Astrocyte of the spinal cord (primary cell): ENCODE data around the gene MAP4K4.
A peak's percentile ranks its signal among the peaks of the same experiment; 100 is the strongest.

Source experiments
- DNase-seq: peaks from one replicate; pipeline ENCODE4 v3.0.0; 2011; ENCODE audit warnings: low read depth, low spot score
- H3K4me3 ChIP-seq: 2 replicates; pipeline ENCODE4 v1.5.1; 2011; ENCODE audit warnings: low read depth, mild to moderate bottlenecking, low read length, moderate library complexity
- in situ Hi-C: cut with HindIII; loops from 2 replicates; pipeline ENCODE4 v1.10.0; 2017; ENCODE audit warnings: low sequenced_read_pairs
- TF ChIP-seq, protein P1 (sequence below): IDR thresholded peaks from 2 replicates; pipeline ENCODE4 v1.5.1; 2012; ENCODE audit warnings: low read depth, mild to moderate bottlenecking, low read length, inconsistent platforms

MAP4K4 gene

DNA sequence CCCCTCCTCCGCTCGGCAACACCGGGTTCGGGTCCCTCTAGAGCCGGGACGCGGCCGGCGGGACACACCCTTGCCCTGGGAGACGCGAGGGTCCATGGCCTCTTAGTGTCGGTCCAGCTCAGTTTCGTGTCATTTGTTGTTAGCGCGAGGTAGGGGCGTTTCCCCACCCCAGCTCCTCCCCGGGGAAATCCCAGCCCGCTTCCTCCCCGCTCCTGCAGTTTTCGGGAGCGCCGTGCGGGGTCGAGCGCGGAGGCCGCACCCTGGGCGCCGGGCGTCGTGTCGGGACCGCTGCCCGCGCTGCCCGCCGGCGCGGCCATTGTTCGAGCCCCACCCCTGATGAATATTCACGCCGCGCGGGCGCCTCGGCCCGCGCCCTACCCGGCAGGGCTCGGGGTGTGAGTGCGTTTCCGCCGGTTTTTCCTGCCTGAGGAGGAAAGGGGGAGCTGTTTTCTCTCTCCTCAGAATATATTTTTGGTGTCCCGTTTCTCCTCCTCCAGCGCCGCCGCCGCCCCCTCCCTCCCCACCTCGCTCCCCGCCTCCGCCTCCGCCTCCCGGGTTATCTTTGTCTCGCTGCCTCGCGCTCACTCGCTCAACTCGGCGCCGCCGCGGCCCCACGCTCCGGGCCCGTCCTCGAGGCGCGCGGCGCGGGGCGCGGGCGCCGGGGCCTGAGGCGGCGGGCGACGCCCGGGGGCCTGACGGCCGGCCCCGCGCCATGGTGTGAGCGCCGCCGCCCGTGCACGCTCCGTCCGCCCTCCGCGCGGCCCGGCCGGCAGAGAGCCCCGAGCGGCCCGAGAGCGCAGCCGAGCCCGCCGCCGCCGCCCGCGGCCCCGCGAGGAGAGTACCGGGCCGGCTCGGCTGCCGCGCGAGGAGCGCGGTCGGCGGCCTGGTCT is at the start of gene MAP4K4:
Gene MAP4K4 (plus strand): TSS at position 584 of the 890 bp plus-strand sequence. CDS start 374 bp downstream, outside the sequence.
- H3K4me3 ChIP-seq = peak within 1 kb of the TSS; percentile 92
- in situ Hi-C loops = no loop called here
- peak; percentile 87 for DNase-seq
- TF ChIP-seq, protein P1, sequence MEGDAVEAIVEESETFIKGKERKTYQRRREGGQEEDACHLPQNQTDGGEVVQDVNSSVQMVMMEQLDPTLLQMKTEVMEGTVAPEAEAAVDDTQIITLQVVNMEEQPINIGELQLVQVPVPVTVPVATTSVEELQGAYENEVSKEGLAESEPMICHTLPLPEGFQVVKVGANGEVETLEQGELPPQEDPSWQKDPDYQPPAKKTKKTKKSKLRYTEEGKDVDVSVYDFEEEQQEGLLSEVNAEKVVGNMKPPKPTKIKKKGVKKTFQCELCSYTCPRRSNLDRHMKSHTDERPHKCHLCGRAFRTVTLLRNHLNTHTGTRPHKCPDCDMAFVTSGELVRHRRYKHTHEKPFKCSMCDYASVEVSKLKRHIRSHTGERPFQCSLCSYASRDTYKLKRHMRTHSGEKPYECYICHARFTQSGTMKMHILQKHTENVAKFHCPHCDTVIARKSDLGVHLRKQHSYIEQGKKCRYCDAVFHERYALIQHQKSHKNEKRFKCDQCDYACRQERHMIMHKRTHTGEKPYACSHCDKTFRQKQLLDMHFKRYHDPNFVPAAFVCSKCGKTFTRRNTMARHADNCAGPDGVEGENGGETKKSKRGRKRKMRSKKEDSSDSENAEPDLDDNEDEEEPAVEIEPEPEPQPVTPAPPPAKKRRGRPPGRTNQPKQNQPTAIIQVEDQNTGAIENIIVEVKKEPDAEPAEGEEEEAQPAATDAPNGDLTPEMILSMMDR = peak; percentile 37

DNA sequence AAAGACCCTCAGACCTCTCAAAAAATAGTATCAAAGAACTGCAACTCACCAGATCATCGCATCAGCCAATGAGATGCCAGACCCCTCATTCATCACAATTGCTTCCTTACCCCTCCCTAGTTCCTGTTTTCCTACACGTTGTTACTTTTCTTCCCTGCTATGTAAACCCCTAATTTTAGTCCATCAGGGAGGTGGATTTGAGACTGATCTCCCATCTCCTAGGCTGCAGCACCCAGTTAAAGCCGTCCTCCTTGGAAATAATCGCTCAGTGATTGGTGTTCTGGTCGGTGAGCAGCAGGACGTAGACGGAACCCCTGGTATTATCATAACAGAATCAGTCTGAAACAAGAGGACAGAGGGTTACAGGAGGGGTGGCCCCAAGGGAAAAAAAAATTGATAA is 44.0 kb upstream of the MAP4K4 start:
- TF ChIP-seq, protein P1 = no peak
- no peak for DNase-seq
- in situ Hi-C loops = no loop called here
- no peak overlapping the region for H3K4me3 ChIP-seq

DNA sequence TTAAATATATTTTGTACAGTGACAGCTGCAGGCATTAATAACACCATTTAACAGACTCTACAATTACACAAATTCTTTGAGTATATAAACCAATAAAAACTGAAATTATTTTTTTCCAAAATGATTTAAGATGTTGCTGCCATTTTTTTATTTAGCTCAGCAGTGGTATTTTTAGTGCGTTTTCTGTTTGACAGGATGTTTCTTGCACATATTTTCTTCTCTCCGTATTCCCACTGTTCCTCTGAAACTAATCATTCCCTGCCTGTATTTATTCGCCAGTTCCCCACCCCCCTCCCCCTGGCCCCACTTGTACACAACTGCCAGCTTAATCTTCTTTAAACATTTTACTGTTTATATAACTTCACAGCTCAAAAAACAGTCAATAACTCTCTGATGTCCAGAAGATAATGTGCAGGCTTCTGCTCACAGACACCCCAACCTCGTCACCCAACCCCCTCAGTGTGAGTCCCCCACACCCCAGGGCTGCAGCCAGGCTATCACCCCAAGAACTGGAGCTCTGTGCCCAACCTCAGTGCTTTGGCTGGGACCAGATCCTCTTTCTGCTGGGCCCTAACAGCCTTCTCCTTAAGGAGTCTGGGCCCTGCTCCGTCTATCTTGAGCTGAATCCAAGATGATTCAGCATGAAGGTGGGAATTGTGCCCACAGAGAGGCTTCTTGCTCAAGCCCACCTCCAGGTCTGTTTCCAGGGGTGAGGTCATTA is 41.6 kb upstream of the MAP4K4 start:
- TF ChIP-seq, protein P1 = no peak
- no peak overlapping the region for H3K4me3 ChIP-seq
- peak; percentile 61 for DNase-seq
- in situ Hi-C loops = no loop called here

DNA sequence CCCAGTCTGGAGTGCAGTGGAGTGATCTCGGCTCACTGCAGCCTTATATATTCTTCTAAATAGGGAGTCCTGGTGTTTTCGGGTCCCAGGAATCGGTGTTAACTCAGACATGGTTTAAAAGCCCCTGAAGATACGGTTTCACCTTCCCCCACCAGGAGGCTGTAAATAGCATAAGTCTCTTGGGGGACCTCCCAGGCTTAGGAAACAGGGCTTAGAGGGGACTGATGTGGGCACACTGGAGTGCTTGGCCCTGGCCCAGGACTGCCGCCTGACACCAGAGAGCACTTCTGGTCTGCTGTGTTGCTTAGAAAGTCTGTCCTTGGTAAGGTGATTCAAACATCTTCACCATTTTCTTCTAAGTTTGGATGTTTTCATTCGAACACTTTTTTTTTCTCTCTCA is 39.7 kb upstream of the MAP4K4 start:
- DNase-seq = no peak
- TF ChIP-seq, protein P1 = no peak
- H3K4me3 ChIP-seq = no peak overlapping the region
- in situ Hi-C loops = no loop called here

DNA sequence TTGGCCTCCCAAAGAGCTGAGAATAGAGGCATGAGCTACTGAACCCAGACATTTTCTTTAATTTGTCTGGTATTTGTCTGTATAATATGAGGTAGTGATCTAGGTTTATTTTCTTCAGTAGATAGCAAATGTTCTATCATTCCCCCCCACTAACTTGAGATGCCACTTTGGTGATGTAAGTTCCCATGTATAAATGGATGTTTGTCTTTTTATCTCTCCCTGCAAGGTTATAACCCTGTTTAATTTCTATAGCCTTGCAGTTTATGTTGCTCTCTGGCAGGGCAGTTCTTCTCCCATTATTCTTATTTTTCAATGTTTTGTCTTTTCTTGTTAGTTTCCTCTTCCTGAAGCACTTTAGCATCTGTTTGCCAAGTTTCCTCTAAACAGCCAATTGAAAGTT is 39.1 kb upstream of the MAP4K4 start:
- DNase-seq = no peak
- H3K4me3 ChIP-seq = no peak overlapping the region
- TF ChIP-seq, protein P1 = no peak
- in situ Hi-C loops = no loop called here

DNA sequence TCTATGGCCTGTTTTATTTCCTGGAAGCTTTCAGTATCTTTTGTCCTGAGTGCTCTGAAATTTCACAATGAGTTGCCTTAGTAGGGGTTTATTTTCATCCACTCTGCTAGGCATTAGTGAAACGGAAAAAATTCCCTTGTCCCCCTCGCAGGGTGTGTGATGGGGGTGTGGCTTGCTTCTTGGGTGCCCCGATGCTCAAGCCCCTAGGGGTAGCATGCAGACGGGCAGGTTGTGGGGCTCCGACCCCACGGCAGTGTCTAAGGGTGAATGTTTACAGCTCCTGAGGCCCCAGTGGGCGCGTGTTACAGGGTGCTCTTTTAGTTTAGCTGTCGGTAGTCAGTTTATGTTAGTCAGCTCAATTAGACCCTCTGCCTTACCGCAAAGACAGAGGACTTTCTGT is 32.2 kb upstream of the MAP4K4 start:
- no peak for DNase-seq
- in situ Hi-C loops = no loop called here
- TF ChIP-seq, protein P1 = no peak
- no peak overlapping the region for H3K4me3 ChIP-seq
